Thyroid gland (tissue), 4 donors: ENCODE data around the gene TMEM214.

ENCODE experiments used
- CTCF ChIP-seq, 6 experiments: fragments of 200-600 bp in 3 of 6; fragments of 450-650 bp in 3 of 6; sonication (generic) in 3 of 6; IDR thresholded peaks; one replicate each; pipeline ENCODE4 v1.5.1; 2016 to 2019; ENCODE audit warnings: antibody characterized with exemption in 6 of 6, mild to moderate bottlenecking in 2 of 6, inconsistent platforms in 1 of 6, moderate library complexity in 1 of 6
- POLR2A ChIP-seq, 2 donors: fragments of 450-650 bp; IDR thresholded peaks; one replicate each; pipeline ENCODE4 v1.6.1; 2017; ENCODE audit warnings: antibody characterized with exemption in 2 of 2, mild to moderate bottlenecking in 2 of 2, moderate library complexity in 1 of 2

GRCh38 chr2:27070653-27071276 is 38.0 kb downstream of the TMEM214 start:
- no peak for TF ChIP-seq CTCF (IDR thresholded peaks at IDR 0.05)
- no peak for TF ChIP-seq POLR2A (IDR thresholded peaks at IDR 0.05)
